DMS53 treated with DMSO at 0.1 percent for 48 hours (cell line): Measurements from ENCODE around the gene AGBL1.
"Not testable (repeated sequence)": the region's sequence is repeated elsewhere in the genome, so short reads cannot be mapped to it uniquely, and the experiment has no call there.

ENCODE experiments used
- DNase-seq: peaks from one replicate; lab custom pipeline; 2025; ENCODE audit not compliant: unreplicated experiment; lab: John Stamatoyannopoulos, UW

Gene AGBL1

DNA sequence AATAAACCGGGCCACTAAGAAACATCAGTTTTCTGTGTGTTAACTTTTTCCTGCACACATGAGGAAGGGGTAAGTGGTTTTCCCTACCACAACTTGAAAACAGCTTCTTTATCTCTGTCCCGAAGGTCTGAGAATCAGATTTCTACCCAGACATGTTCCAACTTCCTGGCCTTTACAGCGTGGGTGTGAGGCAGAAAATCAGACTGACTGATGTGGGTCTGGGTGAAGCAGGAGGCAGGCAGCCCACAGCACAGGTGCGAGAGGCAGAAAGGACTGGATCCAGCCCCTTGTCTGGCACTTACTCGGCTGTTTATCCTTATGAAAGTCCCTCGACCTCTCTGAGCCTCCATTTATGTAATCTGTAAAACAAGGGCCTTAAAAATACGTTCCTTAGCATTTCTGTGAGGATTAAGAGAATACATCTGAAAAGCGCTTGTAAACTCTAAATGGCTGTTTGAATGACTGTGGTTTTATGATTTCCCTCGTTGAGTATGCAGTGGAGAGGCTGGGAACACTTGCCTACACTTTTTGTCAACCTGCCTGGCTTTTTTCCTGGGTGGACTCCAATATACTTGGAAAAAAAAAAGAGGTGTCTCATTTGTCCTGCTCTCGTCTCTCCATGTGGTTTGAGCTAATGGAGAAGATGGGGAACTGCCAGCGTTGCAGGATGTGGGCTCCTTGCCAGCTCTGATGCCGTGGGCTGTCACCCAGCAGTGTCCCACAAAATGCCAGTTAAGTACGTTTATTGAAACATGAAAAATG, 3.1 kb downstream of the AGBL1 start:
- no peak for DNase-seq

GRCh38 chr15:86087808-86088207, 8.1 kb downstream of the AGBL1 start:
- no peak for DNase-seq

GRCh38 chr15:86089422-86089821, 9.8 kb downstream of the AGBL1 start:
- no peak for DNase-seq

DNA sequence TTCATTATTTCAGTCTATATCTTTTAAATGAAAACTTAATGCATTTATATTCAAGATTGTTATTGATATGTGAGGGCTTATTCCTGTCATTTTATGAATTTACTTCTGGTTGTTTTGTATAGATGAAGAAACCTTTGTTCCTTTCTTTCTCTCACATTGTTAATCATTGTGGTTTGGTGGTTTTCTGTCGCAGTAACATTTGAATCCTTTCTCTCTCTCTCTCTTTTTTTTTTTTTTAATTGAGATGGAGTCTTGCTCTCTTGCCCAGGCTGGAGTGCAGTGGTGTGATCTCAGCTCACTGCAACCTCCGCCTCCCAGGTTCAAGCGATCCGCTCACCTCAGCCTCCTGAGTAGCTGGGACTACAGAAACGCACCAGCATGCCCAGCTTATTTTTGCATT, 22.1 kb downstream of the AGBL1 start:
- no peak for DNase-seq

DNA sequence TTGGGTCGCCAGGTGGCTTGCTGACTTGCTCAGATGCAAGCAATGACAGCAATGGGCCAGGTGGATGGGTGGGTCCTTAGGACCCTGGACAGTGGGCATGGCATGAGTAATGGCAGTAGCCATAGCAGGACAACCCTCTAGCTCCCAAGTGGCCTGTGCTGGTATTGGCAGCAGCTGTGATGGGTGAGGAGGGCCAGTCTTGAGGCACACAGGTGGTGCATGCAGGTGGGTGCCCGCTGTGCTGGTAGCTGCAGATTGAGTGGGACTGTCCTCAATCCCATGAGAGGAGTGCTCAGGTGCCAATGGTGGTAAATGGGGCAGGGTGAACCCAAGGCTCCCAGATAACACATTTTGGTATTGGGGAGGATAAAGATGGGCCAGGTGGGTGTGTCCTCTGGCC, 24.2 kb downstream of the AGBL1 start:
- DNase-seq: no peak

DNA sequence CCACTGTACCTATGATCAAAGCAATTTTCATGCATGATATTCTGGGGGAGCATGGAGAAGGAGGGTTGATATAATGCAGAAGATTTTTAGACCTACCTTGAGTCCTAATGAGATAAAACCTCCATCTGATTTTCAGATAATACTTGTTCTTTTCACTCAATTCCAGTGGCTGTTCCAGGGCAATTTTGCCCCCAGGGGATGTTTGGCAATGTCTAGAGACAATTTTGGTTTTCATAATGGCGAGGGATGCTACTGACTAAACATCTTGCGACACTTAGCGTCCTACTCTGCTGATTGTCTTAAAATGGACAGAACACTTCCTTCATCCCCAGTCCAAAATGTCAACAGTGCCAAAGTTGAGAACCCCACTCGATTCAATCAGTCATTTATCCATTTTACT, 26.6 kb downstream of the AGBL1 start:
- DNase-seq: no peak

DNA sequence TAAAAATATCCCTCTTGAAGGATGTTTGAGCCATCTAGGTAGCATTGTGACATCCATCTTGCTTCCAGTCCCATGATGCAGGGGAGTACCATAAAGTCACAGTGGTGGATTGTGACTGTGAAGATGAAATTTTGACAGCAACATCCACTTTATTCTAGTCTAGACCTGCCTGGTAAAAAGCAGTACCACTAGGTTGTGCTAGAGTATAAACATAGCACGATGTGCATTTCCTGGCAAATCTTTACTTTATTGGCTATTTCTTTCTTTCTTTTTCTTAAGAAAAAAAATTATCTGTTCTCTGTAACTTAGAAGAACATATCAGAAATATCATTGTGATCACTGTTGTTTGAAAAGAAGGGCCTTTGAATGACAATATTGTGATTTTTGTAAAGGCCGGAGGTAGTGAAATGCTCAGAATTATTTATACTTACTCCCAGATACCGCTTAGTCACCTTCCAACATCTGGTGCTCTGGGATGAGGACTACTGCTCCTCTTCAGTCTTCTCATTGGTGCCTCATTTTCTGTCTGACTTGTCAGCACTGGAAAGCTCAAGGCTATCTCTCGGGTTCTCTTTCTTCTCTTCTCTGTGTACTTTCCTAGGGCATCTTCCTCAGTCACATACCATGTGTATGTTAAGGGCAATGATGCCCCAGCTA, 35.6 kb downstream of the AGBL1 start:
- no peak for DNase-seq

DNA sequence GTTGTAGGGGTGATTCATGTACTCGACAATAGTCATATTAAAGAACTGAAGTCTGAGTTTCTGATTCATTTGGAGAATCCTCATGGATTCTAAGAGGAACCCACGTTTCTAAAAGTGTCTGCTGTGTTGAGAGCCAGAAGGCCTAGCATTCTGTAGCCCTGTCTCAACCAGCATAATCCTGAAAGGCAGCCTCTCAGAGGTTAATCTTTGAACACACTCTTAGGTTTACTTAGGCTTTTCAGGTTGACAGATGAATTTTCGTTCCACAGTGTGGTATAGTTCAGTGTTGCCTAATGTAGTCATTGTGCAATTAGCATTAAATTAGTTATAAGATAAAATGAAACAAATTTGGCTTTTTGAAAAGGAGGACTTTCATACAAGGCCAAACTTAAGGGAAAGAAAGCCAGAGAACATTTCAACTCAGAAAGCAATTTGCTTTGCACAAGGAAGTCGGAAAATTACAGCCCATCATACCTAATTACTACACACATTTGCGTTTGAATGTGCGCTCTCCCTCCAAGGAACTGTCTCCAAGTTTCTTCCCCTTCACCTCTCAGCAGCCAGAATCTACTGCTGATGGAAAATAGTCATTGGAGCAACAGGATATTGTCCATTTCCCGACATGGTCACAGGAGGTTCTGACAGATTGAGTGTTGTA, 42.0 kb downstream of the AGBL1 start:
- no peak for DNase-seq

DNA sequence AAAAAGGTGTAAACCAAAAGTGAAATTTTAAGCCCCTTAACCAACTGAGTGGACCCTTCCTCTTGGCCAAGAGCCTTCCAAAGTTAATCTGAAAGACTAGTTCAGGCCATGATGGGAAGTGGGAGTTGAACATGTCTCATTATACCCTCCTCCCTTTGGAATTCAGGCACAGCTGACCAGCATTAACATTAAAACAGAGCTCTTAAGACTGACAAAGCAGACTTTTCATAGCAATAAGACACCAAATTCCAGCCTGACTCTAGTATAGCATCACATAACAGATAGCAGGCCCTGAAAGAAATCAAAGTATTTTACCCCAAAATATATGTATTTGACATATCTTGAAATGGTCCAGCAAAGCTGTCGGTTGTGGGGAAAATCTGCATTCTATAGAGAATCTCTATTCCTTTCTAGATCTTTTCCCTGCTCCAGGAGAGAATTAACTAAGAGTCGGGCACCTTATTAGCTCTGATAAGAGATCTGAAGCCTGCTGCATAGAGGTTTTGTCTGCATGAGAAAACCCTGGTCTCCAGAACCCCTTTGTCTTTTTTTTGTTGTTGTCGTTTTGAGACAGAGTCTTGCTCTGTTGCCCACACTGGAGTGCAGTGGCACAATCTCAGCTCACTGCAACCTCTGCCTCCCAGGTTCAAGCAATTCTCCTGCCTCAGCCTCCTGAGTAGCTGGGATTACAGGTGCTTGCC, 43.2 kb downstream of the AGBL1 start:
- not testable (repeated sequence) for DNase-seq

DNA sequence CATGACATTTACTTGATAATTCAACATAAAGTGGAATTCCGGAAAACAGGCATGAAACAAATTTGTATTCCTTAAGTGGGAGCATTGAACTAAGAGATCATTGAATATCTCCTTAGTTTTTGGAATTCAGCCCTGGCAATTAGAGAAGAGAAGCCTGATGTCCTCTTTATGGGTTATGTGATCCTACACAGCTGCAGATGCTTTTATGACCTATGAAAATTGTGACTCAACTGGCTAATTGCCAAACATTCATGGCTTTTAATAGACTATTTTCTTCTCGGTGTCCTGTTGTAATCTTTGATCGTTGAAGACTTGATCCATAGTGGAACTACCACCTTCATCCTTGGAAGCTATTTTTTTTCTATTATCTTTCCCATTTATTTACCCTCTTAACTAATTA, 46.1 kb downstream of the AGBL1 start:
- no peak for DNase-seq

DNA sequence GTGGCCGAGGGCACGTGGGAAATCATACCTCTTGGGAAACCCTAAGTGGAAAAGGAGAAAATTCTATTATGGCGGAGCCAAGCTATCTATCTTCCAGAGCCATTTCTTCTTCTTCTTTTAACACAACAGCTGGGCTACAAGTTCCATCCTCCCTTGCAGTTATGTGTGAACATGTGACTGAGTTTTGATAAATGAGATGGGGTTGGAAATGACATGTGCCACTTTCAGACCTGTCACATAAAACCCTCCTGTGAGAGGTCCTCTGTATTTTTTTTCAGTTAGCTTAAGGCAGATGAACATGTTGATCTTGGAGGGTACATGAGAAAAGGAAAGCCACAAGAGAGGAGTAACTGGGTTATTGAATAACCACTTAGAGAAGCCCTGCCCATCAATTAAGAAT, 47.9 kb downstream of the AGBL1 start:
- no peak for DNase-seq

GRCh38 chr15:86135041-86135440, 55.4 kb downstream of the AGBL1 start:
- DNase-seq: no peak

DNA sequence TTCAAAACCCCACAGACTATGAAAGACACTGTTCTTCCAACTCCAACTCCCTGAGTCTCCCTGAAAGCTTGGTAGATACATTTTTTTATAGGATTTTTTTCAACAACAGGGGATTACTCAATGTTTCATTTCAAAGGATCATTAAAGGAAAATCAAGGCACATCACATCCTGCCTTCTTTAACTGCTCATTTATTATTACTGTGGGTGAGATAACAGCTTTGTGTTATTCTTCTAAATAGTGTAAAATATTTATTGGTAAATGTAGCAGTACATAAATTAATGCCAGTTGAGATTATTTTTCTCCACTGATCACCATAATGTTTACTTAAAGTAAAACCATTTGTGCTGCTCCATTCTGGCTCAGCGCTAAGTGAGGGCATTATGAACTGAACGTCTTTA, 57.2 kb downstream of the AGBL1 start:
- DNase-seq: no peak

DNA sequence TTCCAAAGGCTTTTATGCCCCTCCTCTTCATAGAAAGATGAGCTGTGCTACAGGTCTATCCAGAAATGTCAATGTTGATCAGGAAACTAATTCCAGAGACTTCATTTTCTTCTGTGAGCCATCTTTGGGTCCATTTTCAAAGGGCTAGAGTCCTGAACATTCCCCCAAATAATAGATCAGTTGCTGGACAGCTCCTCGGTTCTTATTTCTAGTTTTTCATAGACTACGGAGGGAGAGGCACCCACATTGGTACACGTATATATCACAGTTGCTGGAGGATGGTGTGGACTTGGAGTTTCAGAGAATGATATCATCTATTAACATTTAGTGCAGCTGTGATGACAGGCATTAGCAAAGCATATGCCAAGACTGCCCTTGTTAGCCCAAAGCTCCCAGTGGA, 59.1 kb downstream of the AGBL1 start:
- DNase-seq: no peak

DNA sequence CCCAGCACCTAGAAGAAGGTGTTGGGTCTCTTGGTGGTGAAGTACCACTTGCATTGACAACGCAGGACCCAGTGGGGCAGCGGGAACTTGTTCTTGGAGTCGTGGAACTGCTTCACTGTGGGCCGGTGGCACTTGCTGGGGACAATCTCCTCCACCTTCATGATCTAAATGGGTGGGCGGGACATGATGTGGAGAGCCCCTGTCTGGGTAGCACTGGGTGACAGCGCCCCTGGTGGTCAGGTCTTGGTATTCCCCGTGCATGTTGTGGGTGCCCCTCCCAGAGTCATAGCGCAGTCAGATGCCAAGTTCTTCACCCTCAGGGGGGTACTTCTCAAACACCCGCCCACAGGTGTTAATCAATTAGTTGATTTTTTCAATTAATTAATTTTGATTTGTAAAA, 60.2 kb downstream of the AGBL1 start:
- DNase-seq: no peak

- no peak for DNase-seq
These were observed 75.0 kb downstream of the AGBL1 start for GRCh38 chr15:86154705-86155104.

- DNase-seq: no peak
These were observed 75.9 kb downstream of the AGBL1 start for GRCh38 chr15:86155551-86155950.

DNA sequence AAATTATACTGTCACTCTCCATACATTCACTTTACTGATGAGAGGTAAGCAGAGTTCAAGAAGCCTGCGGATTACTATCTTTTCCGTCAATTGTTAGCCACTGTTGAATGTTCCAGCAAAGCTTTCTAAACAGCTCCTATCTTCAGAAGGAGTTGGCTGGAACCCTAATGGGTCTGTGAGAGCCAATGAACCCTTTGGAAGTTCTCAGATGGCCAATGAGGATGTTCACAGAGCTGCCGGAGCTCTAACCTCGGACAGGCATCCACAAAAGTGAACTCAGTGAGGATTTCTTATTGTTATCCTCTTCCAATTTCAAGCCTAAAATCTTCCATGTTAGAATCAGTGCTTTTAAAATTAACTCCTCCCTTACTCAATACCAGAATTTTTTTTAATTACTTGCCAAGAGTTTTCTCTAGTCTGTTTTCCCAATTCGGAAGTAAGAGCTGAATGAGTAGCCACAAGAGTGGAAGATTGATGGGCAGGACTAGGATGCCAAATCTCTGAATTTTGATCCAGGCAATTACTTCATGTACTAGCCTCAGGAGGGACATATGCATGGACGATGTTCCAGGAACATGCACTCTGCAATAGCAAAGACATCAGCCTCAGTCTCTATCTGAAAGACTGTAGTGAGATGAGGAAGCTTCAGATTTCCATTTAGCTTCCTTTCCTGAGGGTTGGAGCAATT, 78.1 kb downstream of the AGBL1 start:
- DNase-seq: no peak

GRCh38 chr15:86159468-86159867, 79.8 kb downstream of the AGBL1 start:
- DNase-seq: no peak

- no peak for DNase-seq
These were observed 81.6 kb downstream of the AGBL1 start for GRCh38 chr15:86161250-86161649.

DNA sequence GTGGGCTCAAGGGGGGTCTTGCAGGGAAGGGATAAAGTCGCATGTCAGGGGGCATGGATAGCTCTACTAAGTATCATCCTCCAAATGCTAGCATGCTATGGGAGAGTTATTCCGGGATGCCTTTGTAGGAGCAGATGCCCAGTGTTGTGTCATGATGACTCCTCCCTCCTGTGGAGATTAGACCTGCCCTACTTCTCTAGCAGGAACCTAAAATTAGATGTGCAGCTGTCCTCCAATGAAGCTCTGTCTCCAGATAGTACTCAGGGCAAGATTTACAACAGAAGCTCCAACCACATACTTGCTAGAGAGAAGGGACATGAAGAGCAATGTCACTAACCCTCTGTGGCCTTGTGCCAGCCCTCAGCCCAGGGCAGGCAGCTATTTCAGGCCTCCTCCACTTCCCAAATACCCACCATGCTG, 82.5 kb downstream of the AGBL1 start:
- no peak for DNase-seq
